Lower lobe of right lung (tissue), 2 donors: Measurements from ENCODE around the gene TNFSF11. TPM values are rescaled to one million over a fixed set of nuclear protein-coding genes. Genes with fewer than 3 reads are reported as not detected.

Experiments
- ATAC-seq, 2 donors: fragments of 200-7000 bp; cut with Tn5 transposase; one replicate each; pipeline ENCODE4 v1.9.1; 2020 to 2022; ENCODE audit warnings: mild to moderate bottlenecking in 2 of 2, moderate library complexity in 2 of 2
- DNase-seq: peaks from one replicate; pipeline ENCODE4 v3.0.0-alpha.2; 2020
- H3K27ac ChIP-seq: fragments of 200-600 bp; one replicate; pipeline ENCODE4 v1.8.0; 2022
- H3K27me3 ChIP-seq: fragments of 200-600 bp; one replicate; pipeline ENCODE4 v1.8.0; 2022; ENCODE audit warnings: low read depth
- H3K36me3 ChIP-seq: fragments of 200-600 bp; one replicate; pipeline ENCODE4 v1.8.0; 2022; ENCODE audit warnings: mild to moderate bottlenecking
- H3K4me1 ChIP-seq: fragments of 200-600 bp; one replicate; pipeline ENCODE4 v1.8.0; 2022
- H3K4me3 ChIP-seq: fragments of 200-600 bp; one replicate; pipeline ENCODE4 v1.8.0; 2022; ENCODE audit warnings: mild to moderate bottlenecking
- H3K9me3 ChIP-seq: fragments of 200-600 bp; one replicate; pipeline ENCODE4 v1.8.0; 2022
- intact Hi-C: fragments of 100-400 bp; cut with DNase I; formaldehyde crosslinking; loops from one replicate; pipeline ENCODE4 v1.11.0; 2022
- total RNA-seq: library from RNA; stranded (reverse); fragmentation: NEBNext Ultra II Directional; extraction: Animal tissue kit (Norgen Biotek cat#: 25700); gene quantifications from one replicate; pipeline ENCODE4 v1.2.1, GENCODE V29; 2021
- TF ChIP-seq, protein P1 (sequence below): fragments of 200-600 bp; IDR thresholded peaks from one replicate; pipeline ENCODE4 v1.8.0; 2022; ENCODE audit warnings: antibody characterized with exemption, mild to moderate bottlenecking
- donor health status: DM: no; HTN: yes; CAD: no; lungs with severe emphysema.

Gene TNFSF11
- total RNA-seq, 1 donor from 2014 or later = not detected

- no peaks in the 10 kb centered on the region for H3K4me1 ChIP-seq
- ATAC-seq = no peak
- no peaks in the 10 kb centered on the region for H3K27me3 ChIP-seq
- no peaks in the 10 kb centered on the region for H3K36me3 ChIP-seq
- intact Hi-C loops = no loop called here
- no peaks in the 10 kb centered on the region for H3K9me3 ChIP-seq
- H3K4me3 ChIP-seq = no peak overlapping the region
- no peak overlapping the region for H3K27ac ChIP-seq
- no peak for DNase-seq
- TF ChIP-seq, protein P1, sequence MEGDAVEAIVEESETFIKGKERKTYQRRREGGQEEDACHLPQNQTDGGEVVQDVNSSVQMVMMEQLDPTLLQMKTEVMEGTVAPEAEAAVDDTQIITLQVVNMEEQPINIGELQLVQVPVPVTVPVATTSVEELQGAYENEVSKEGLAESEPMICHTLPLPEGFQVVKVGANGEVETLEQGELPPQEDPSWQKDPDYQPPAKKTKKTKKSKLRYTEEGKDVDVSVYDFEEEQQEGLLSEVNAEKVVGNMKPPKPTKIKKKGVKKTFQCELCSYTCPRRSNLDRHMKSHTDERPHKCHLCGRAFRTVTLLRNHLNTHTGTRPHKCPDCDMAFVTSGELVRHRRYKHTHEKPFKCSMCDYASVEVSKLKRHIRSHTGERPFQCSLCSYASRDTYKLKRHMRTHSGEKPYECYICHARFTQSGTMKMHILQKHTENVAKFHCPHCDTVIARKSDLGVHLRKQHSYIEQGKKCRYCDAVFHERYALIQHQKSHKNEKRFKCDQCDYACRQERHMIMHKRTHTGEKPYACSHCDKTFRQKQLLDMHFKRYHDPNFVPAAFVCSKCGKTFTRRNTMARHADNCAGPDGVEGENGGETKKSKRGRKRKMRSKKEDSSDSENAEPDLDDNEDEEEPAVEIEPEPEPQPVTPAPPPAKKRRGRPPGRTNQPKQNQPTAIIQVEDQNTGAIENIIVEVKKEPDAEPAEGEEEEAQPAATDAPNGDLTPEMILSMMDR = no peak
Observed at GRCh38 chr13:42612021-42612765, 38.2 kb downstream of the TNFSF11 start.

- no peaks in the 10 kb centered on the region for H3K36me3 ChIP-seq
- DNase-seq (no peak), ATAC-seq (no peak)
- H3K4me3 ChIP-seq = no peak overlapping the region
- TF ChIP-seq, protein P1 = no peak
- no peak overlapping the region for H3K27ac ChIP-seq
- intact Hi-C loops = no loop called here
- H3K27me3 ChIP-seq = no peaks in the 10 kb centered on the region
- H3K9me3 ChIP-seq = no peaks in the 10 kb centered on the region
- no peaks in the 10 kb centered on the region for H3K4me1 ChIP-seq
Observed at GRCh38 chr13:42614436-42615035, 40.6 kb downstream of the TNFSF11 start.

DNA sequence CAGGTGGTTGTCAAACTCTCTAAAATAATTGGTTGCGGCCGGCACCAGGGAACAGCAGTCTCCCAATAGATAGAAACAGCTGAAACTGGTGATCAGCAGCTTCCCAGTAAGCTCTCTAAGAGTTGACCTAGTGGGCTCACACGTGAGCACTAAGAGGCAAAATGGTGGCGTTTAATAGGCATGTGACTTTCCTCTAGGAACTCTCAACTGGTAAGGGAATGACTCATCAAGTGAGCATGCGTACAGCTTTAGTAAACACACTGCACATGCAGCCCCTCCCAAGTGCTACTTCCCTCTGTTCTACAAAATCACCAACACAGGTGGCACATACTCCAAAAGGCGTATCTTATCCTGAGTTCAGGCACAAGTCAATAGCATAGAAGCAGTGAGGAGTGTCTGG lies 41.7 kb downstream of the TNFSF11 start:
- TF ChIP-seq, protein P1 = no peak
- Histone ChIP-seq H3K4me3 (no peak overlapping the region), H3K4me1 (no peaks in the 10 kb centered on the region), H3K36me3 (no peaks in the 10 kb centered on the region), H3K9me3 (no peaks in the 10 kb centered on the region), H3K27ac (no peak overlapping the region), H3K27me3 (no peaks in the 10 kb centered on the region)
- ATAC-seq (no peak), DNase-seq (no peak)
- intact Hi-C loops = no loop called here

DNA sequence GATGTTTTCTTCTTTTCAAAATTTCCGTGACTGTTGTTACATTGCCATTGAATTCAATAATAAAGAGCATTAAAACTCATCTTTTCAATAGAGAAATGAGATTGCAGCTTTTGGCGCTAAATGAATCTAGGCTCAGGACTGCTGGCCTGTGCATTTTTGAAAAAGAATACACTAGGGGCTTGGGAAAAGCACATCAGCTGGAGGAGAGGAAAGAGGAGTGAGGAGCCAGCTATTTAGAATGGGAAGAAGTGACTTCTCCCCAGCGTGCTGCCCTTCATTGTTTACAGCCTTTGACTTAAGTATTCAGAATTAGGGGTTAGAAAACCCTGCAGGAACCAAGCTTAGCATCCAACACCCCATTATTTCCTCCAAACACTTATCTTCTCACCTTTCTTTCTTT lies 43.3 kb downstream of the TNFSF11 start:
- Histone ChIP-seq H3K4me3 (no peak overlapping the region), H3K36me3 (no peaks in the 10 kb centered on the region), H3K27ac (no peak overlapping the region), H3K4me1 (no peaks in the 10 kb centered on the region), H3K9me3 (no peaks in the 10 kb centered on the region), H3K27me3 (no peaks in the 10 kb centered on the region)
- ATAC-seq (no peak), DNase-seq (no peak)
- intact Hi-C loops = no loop called here
- TF ChIP-seq, protein P1 = no peak

DNA sequence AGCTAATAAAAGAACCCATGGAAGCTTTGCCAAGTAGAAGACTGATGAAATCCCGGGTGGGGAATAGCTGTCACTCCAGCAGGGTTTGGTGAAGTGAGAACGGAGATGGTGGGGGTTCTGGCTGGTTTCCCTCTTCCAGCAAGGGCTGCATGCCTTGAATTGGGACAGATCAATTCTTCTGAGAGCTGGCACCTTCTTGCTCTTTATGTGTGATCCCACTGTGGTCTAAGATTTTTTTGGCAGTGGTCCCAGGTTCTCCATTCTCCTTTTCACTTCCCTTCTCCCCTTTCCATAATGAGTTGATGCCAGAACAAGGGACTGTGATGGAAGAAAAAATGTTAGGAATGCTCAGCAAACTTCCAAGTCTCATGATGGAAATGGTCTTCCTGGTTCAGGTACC lies 50.0 kb downstream of the TNFSF11 start:
- Histone ChIP-seq H3K27ac (no peak overlapping the region), H3K27me3 (no peaks in the 10 kb centered on the region), H3K36me3 (no peaks in the 10 kb centered on the region), H3K4me1 (no peaks in the 10 kb centered on the region), H3K9me3 (no peaks in the 10 kb centered on the region), H3K4me3 (no peak overlapping the region)
- TF ChIP-seq, protein P1 = no peak
- intact Hi-C loops = no loop called here
- ATAC-seq (no peak), DNase-seq (no peak)
